Testis (tissue), 2 donors: ENCODE measurements around the gene TSGA10IP.

Experiments used
- POLR2A ChIP-seq: fragments of 450-650 bp; IDR thresholded peaks from one replicate; pipeline ENCODE4 v1.6.1; 2017; ENCODE audit warnings: antibody characterized with exemption, mild to moderate bottlenecking, moderate library complexity
- TF ChIP-seq, protein P1 (sequence below), 3 experiments: fragments of 450-650 bp in 2 of 3; fragments of 200-600 bp in 1 of 3; sonication (generic) in 1 of 3; IDR thresholded peaks; one replicate each; pipeline ENCODE4 v1.5.1; 2016 to 2019; ENCODE audit warnings: antibody characterized with exemption in 3 of 3, mild to moderate bottlenecking in 2 of 3, moderate library complexity in 1 of 3

DNA sequence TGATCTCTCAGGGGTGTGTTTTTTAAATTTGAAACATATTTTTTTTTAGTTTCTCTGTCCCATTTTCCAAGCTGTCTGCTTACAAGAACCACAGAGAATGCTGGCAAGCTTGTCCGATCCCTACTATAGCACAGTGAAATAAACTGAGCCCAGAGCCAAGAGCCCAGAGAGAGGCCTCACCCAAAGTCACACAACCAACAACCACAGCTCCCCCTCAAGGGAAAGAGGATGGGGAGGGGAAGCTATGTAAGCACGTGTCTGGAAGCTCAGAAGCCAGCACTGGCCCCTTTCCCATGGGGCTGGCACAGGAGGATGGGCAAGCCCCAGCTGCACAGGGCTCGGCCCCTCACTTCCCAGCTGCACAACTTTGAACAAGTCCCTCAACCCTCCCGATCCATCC, 13.0 kb downstream of the TSGA10IP start:
- TF ChIP-seq, protein P1, sequence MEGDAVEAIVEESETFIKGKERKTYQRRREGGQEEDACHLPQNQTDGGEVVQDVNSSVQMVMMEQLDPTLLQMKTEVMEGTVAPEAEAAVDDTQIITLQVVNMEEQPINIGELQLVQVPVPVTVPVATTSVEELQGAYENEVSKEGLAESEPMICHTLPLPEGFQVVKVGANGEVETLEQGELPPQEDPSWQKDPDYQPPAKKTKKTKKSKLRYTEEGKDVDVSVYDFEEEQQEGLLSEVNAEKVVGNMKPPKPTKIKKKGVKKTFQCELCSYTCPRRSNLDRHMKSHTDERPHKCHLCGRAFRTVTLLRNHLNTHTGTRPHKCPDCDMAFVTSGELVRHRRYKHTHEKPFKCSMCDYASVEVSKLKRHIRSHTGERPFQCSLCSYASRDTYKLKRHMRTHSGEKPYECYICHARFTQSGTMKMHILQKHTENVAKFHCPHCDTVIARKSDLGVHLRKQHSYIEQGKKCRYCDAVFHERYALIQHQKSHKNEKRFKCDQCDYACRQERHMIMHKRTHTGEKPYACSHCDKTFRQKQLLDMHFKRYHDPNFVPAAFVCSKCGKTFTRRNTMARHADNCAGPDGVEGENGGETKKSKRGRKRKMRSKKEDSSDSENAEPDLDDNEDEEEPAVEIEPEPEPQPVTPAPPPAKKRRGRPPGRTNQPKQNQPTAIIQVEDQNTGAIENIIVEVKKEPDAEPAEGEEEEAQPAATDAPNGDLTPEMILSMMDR (IDR thresholded peaks at IDR 0.05): no peak
- no peak for TF ChIP-seq POLR2A
